HepG2 (cell line): ENCODE measurements around the gene MAP2K7. TPM values are rescaled to one million over a fixed set of nuclear protein-coding genes. Genes with fewer than 3 reads are reported as not detected.

Experiments used
- ATAC-seq: fragments of 200-7000 bp; cut with Tn5 transposase; 3 replicates; pipeline ENCODE4 v1.9.1; 2020; ENCODE audit warnings: mild to moderate bottlenecking, moderate library complexity
- BruUV-seq: library from RNA; stranded (reverse); fragments of 400-500 nt; replicated peaks from 2 replicates; lab custom pipeline; 2021; lab: Mats Ljungman, UMichigan
- CTCF ChIA-PET: fragments of 300-600 bp; formaldehyde crosslinking; extraction: SDS; loops from one replicate; lab custom pipeline; 2021; ENCODE audit warnings: low total read pairs, inconsistent platforms, low intra/inter-chr PET ratio; lab: Yijun Ruan, JAX
- POLR2A ChIA-PET: fragments of 350-600 bp; sonication (Branson Sonifier 250); formaldehyde crosslinking; loops from one replicate; lab custom pipeline; 2020; ENCODE audit warnings: antibody characterized with exemption, inconsistent platforms; lab: Yijun Ruan, JAX
- DNase-seq: peaks from one replicate; pipeline ENCODE4 v3.0.0-alpha.2; 2015; ENCODE audit warnings: low spot score
- FAIRE-seq: peaks from 3 replicates; lab custom pipeline; 2011; peaks lifted over from hg19 to GRCh38; lab: Jason Lieb, UNC
- H2AFZ ChIP-seq: one replicate; pipeline ENCODE4 v1.6.1; 2011; ENCODE audit warnings: low read length, inconsistent platforms
- H3K27ac ChIP-seq: fragments of 300-600 bp; 3 replicates; pipeline ENCODE4 v1.8.0; 2011; ENCODE audit warnings: mixed run types, mild to moderate bottlenecking, mixed read lengths, low read length, inconsistent platforms; ENCODE audit not compliant: insufficient read depth; ENCODE audit errors: extremely low read length
- H3K27me3 ChIP-seq, 2 experiments: fragments of 200-600 bp in 1 of 2; 2 replicates in 1 of 2; 3 replicates in 1 of 2; pipeline versions ENCODE4 v1.6.0 to v1.8.0; 2011; ENCODE audit warnings: low read length in 2 of 2, mild to moderate bottlenecking in 2 of 2, moderate library complexity in 2 of 2, inconsistent platforms in 1 of 2; ENCODE audit not compliant: insufficient read depth in 2 of 2, control insufficient read depth in 1 of 2
- H3K36me3 ChIP-seq, 2 experiments: fragments of 200-600 bp in 1 of 2; replicated peaks in 1 of 2; 2 replicates in 1 of 2; 3 replicates in 1 of 2; pipeline versions ENCODE4 v1.5.1 to v1.8.0; 2011; ENCODE audit warnings: low read length in 2 of 2, inconsistent platforms in 1 of 2; ENCODE audit not compliant: insufficient read depth in 2 of 2, control insufficient read depth in 1 of 2
- H3K4me1 ChIP-seq: 2 replicates; pipeline ENCODE4 v1.5.1; 2012; ENCODE audit warnings: low read length, inconsistent platforms; ENCODE audit not compliant: insufficient read depth
- H3K4me2 ChIP-seq: 2 replicates; pipeline ENCODE4 v1.6.0; 2011; ENCODE audit warnings: low read depth, low read length, inconsistent platforms
- H3K4me3 ChIP-seq, 3 experiments: fragments of 200-600 bp in 1 of 3; sonication (generic), shearing (Covaris generic) in 1 of 3; replicated peaks in 1 of 3; 2 replicates each; pipeline ENCODE4 v1.5.1; 2011 to 2016; ENCODE audit warnings: low read length in 3 of 3, inconsistent platforms in 2 of 3, low read depth in 2 of 3, mild to moderate bottlenecking in 2 of 3, control low read depth in 1 of 3, mixed read lengths in 1 of 3; ENCODE audit not compliant: insufficient read depth in 1 of 3
- H3K79me2 ChIP-seq: one replicate; pipeline ENCODE4 v1.6.1; 2011; ENCODE audit warnings: low read length, inconsistent platforms; ENCODE audit not compliant: insufficient read depth
- H3K9ac ChIP-seq: 2 replicates; pipeline ENCODE4 v1.6.0; 2011; ENCODE audit warnings: mild to moderate bottlenecking, low read depth, low read length, inconsistent platforms; ENCODE audit not compliant: insufficient read depth
- H3K9me3 ChIP-seq: 2 replicates; pipeline ENCODE4 v1.5.1; 2012; ENCODE audit warnings: mild to moderate bottlenecking, low read length
- H4K20me1 ChIP-seq: 2 replicates; pipeline ENCODE4 v1.6.0; 2011; ENCODE audit warnings: inconsistent platforms, mild to moderate bottlenecking, low read length, moderate library complexity; ENCODE audit not compliant: insufficient read depth
- EHMT2 ChIP-seq: fragments of 200-600 bp; sonication (generic); IDR thresholded peaks from 2 replicates; pipeline ENCODE4 v1.7.0; 2017; ENCODE audit warnings: antibody characterized with exemption, low read depth, low read length, borderline replicate concordance
- HNF4G ChIP-seq, 2 experiments: sonication (generic) in 1 of 2; formaldehyde crosslinking in 1 of 2; IDR thresholded peaks; 2 replicates each; pipeline versions ENCODE4 v1.4.0 to v1.6.1; 2011 to 2020; ENCODE audit warnings: borderline replicate concordance in 2 of 2, low read depth in 2 of 2, mild to moderate bottlenecking in 2 of 2, low read length in 1 of 2, missing genetic modification reagents in 1 of 2, moderate library complexity in 1 of 2
- HNRNPUL1 ChIP-seq: fragments of 200-400 bp; formaldehyde crosslinking; IDR thresholded peaks from 2 replicates; pipeline ENCODE4 v1.6.1; 2017; ENCODE audit warnings: low read depth, mild to moderate bottlenecking, low read length, moderate library complexity
- KLF16 ChIP-seq, 2 experiments: sonication (generic) in 1 of 2; formaldehyde crosslinking in 1 of 2; IDR thresholded peaks; 2 replicates each; pipeline versions ENCODE4 v1.6.1 to v1.8.0; 2016 to 2023; ENCODE audit warnings: missing genetic modification reagents in 2 of 2, missing compliant biosample characterization in 1 of 2
- U2AF1 ChIP-seq: fragments of 200-400 bp; formaldehyde crosslinking; optimal IDR thresholded peaks from 2 replicates; pipeline ENCODE3; 2017; ENCODE audit warnings: mild to moderate bottlenecking, low read depth, low read length
- ZMYM3 ChIP-seq: sonication (generic); formaldehyde crosslinking; IDR thresholded peaks from 2 replicates; pipeline ENCODE4 v1.5.1; 2020; ENCODE audit warnings: mild to moderate bottlenecking, missing genetic modification reagents
- ZNF253 ChIP-seq: sonication (generic); formaldehyde crosslinking; IDR thresholded peaks from 2 replicates; pipeline ENCODE4 v1.8.0; 2022; ENCODE audit warnings: mild to moderate bottlenecking, missing genetic modification reagents, borderline replicate concordance
- ZNF367 ChIP-seq: sonication (generic); formaldehyde crosslinking; IDR thresholded peaks from 2 replicates; pipeline ENCODE4 v1.4.0; 2020; ENCODE audit warnings: missing genetic modification reagents, borderline replicate concordance
- ZNF441 ChIP-seq: sonication (generic); formaldehyde crosslinking; IDR thresholded peaks from 2 replicates; pipeline ENCODE4 v1.7.0; 2021; ENCODE audit warnings: missing genetic modification reagents, borderline replicate concordance
- ZNF547 ChIP-seq: sonication (generic); formaldehyde crosslinking; IDR thresholded peaks from 2 replicates; pipeline ENCODE4 v1.5.1; 2020; ENCODE audit warnings: mild to moderate bottlenecking, missing genetic modification reagents
- ZSCAN22 ChIP-seq: sonication (generic); formaldehyde crosslinking; IDR thresholded peaks from 2 replicates; pipeline ENCODE4 v1.4.0; 2020; ENCODE audit warnings: mild to moderate bottlenecking, missing genetic modification reagents
- ZSCAN29 ChIP-seq: sonication (generic); formaldehyde crosslinking; conservative IDR thresholded peaks from 2 replicates; pipeline ENCODE4 v1.4.0; 2020; ENCODE audit warnings: mild to moderate bottlenecking, missing genetic modification reagents
- ZSCAN30 ChIP-seq: sonication (generic); formaldehyde crosslinking; IDR thresholded peaks from 2 replicates; pipeline ENCODE4 v1.5.0; 2020; ENCODE audit warnings: mild to moderate bottlenecking, missing genetic modification reagents
- WGBS: methylation state at CpG from one replicate; pipeline ENCODE4 v1.1.6; 2017; ENCODE audit warnings: low lambda C conversion rate; 5-methylcytosine and 5-hydroxymethylcytosine counted together
- in situ Hi-C: cut with HindIII; loops from 2 replicates; pipeline ENCODE4 v1.10.0; 2017; ENCODE audit warnings: low pct_unique_long_range_greater_than_20kb; ENCODE audit not compliant: extremely low pct_ligation_motif_present
- intact Hi-C: fragments of 100-400 bp; cut with micrococcal nuclease; formaldehyde crosslinking; loops from one replicate; pipeline ENCODE4 v1.10.0; 2022; ENCODE audit not compliant: unreplicated experiment
- polyA plus RNA-seq, 8 experiments: library from polyadenylated mRNA; depleted of rRNA in 3 of 8; stranded (reverse) in 7 of 8; unstranded in 1 of 8; fragments of >200 nt; fragmentation: Illumina TruSeq in 4 of 8; extraction: Trizol in 4 of 8; gene quantifications; 2 replicates each; pipeline versions ENCODE4 v1.2.1 to v1.2.3, GENCODE V29; 2011 to 2016; ENCODE audit warnings: low read depth in 4 of 8, missing spikeins in 1 of 8, mixed read lengths in 1 of 8; ENCODE audit not compliant: insufficient read depth in 1 of 8
- total RNA-seq, 5 experiments: library from RNA; depleted of rRNA; stranded (reverse); fragments of >200 nt; fragmentation: Illumina TruSeq; extraction: Trizol; gene quantifications; 2 replicates each; pipeline ENCODE4 v1.2.3, GENCODE V29; 2016; ENCODE audit warnings: low read depth in 1 of 5
- TF ChIP-seq, protein P1 (sequence below): sonication (generic); formaldehyde crosslinking; IDR thresholded peaks from 2 replicates; pipeline ENCODE4 v1.9.0; 2021; ENCODE audit warnings: missing genetic modification reagents, mild to moderate bottlenecking, borderline replicate concordance
- TF ChIP-seq, protein P2 (sequence below): sonication (generic); formaldehyde crosslinking; IDR thresholded peaks from 2 replicates; pipeline ENCODE4 v1.5.0; 2020; ENCODE audit warnings: missing genetic modification reagents
- TF ChIP-seq, protein P3 (sequence below), 2 experiments: IDR thresholded peaks; 2 replicates each; pipeline ENCODE4 v1.6.1; 2011 to 2012; ENCODE audit warnings: low read length in 2 of 2, borderline replicate concordance in 1 of 2, low read depth in 1 of 2, mild to moderate bottlenecking in 1 of 2, moderate library complexity in 1 of 2

The MAP2K7 gene
- total and polyA plus RNA-seq, 2 of the 13 experiments (the other 11 are each of a cell fraction or from before 2014, with no cell fraction given), result 9.0 to 10.8 TPM

DNA sequence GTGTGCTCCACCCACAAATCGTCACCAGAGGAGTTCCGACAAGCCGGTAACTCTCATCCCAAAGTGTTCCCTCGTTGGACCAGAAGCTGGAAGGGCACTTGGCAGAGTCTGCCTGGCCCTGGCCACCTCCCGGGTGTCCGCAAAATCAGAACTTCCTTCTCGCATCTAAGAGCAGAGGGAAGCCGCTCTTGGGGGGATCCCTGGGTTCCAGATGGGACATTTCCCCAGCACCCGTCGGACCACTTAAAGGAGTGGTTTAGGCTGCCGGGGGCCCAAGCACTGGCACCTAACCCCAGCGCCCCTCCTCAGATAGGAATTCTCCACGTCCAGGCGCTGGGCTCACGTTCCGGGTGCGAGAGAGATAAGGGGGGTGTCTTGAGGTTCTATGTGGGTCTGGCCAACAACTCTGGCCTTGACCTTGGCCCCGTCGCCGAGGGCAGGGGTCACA lies 857 bp upstream of the MAP2K7 start:
- intact Hi-C loops (loop anchor here (1.0 to 2.0 kb wide), 2 partner anchors 32 to 50 kb away; no protein-coding TSS in a partner anchor), in situ Hi-C loops (no loop called here)
- CTCF ChIA-PET, result interaction anchor here (1.4 to 2.0 kb wide), 2 partner anchors 33 to 50 kb away, joined by 5 to 8 read pairs; no protein-coding TSS in a partner anchor
- peak overlapping the region; percentile 91 for H3K27ac ChIP-seq
- H2AFZ ChIP-seq, result no peak overlapping the region
- H3K36me3 ChIP-seq, result peaks cover 9 to 22% of the 10 kb centered on the region in 2 experiments; a peak in 3 of 5 replicates
- ATAC-seq (peak; percentile 9; the same call in 2 of the 3 replicates), FAIRE-seq (no peak), DNase-seq (no peak)
- TSS peak; percentile 89 for BruUV-seq
- peak overlapping the region; percentile 87 for H3K9ac ChIP-seq
- POLR2A ChIA-PET, result interaction anchor here (0.9 to 4.9 kb wide), 13 partner anchors 9 to 98 kb away, joined by 3 to 83 read pairs (median 5); partner anchors contain the start of genes LRRC8E, SNAPC2 and TIMM44
- H3K4me1 ChIP-seq, result peaks cover 45% of the 10 kb centered on the region
- 63% methylated on average over 3 of the region's 20 CpGs for WGBS
- peaks cover 29% of the 10 kb centered on the region for H3K79me2 ChIP-seq
- H3K4me3 ChIP-seq, result peak overlapping the region; percentile 53 to 77 (median 56)
- H4K20me1 ChIP-seq, result peaks cover 10% of the 10 kb centered on the region; the same call in 1 of the 2 replicates
- peak overlapping the region; percentile 95 for H3K4me2 ChIP-seq
- no peaks in the 10 kb centered on the region for H3K9me3 ChIP-seq
- H3K27me3 ChIP-seq, result no peaks in the 10 kb centered on the region; a peak in 1 of 5 replicates
- TF ChIP-seq ZNF253 (CRISPR knock-in tag), result no peak
- TF ChIP-seq HNF4G (IDR thresholded peaks at IDR 0.05; ENCODE audit: borderline replicate concordance, low read depth, low read length), result no peak
- 0 out of 2 replicates have a peak, but pooled peaks have one; percentile 61 for TF ChIP-seq HNF4G (CRISPR knock-in tag; IDR thresholded peaks at IDR 0.05; ENCODE audit: borderline replicate concordance, low read depth)
- TF ChIP-seq, protein P1, sequence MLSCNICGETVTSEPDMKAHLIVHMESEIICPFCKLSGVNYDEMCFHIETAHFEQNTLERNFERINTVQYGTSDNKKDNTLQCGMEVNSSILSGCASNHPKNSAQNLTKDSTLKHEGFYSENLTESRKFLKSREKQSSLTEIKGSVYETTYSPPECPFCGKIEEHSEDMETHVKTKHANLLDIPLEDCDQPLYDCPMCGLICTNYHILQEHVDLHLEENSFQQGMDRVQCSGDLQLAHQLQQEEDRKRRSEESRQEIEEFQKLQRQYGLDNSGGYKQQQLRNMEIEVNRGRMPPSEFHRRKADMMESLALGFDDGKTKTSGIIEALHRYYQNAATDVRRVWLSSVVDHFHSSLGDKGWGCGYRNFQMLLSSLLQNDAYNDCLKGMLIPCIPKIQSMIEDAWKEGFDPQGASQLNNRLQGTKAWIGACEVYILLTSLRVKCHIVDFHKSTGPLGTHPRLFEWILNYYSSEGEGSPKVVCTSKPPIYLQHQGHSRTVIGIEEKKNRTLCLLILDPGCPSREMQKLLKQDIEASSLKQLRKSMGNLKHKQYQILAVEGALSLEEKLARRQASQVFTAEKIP (CRISPR knock-in tag), result no peak
- no peak for TF ChIP-seq ZNF367 (CRISPR knock-in tag)
- TF ChIP-seq, protein P2, sequence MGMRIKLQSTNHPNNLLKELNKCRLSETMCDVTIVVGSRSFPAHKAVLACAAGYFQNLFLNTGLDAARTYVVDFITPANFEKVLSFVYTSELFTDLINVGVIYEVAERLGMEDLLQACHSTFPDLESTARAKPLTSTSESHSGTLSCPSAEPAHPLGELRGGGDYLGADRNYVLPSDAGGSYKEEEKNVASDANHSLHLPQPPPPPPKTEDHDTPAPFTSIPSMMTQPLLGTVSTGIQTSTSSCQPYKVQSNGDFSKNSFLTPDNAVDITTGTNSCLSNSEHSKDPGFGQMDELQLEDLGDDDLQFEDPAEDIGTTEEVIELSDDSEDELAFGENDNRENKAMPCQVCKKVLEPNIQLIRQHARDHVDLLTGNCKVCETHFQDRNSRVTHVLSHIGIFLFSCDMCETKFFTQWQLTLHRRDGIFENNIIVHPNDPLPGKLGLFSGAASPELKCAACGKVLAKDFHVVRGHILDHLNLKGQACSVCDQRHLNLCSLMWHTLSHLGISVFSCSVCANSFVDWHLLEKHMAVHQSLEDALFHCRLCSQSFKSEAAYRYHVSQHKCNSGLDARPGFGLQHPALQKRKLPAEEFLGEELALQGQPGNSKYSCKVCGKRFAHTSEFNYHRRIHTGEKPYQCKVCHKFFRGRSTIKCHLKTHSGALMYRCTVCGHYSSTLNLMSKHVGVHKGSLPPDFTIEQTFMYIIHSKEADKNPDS (CRISPR knock-in tag), result no peak
- TF ChIP-seq ZMYM3 (CRISPR knock-in tag), result no peak
- no peak for TF ChIP-seq U2AF1
- no peak for TF ChIP-seq ZSCAN29
- TF ChIP-seq EHMT2, result no peak
- no peak for TF ChIP-seq KLF16 (CRISPR knock-in tag; IDR thresholded peaks at IDR 0.05)
- TF ChIP-seq ZSCAN22 (CRISPR knock-in tag), result no peak
- TF ChIP-seq ZNF547 (CRISPR knock-in tag), result no peak
- no peak for TF ChIP-seq ZNF441 (CRISPR knock-in tag)
- TF ChIP-seq HNRNPUL1, result no peak
- TF ChIP-seq ZSCAN30 (CRISPR knock-in tag), result 0 out of 2 replicates have a peak, but pooled peaks have one; percentile 49
- TF ChIP-seq, protein P3, sequence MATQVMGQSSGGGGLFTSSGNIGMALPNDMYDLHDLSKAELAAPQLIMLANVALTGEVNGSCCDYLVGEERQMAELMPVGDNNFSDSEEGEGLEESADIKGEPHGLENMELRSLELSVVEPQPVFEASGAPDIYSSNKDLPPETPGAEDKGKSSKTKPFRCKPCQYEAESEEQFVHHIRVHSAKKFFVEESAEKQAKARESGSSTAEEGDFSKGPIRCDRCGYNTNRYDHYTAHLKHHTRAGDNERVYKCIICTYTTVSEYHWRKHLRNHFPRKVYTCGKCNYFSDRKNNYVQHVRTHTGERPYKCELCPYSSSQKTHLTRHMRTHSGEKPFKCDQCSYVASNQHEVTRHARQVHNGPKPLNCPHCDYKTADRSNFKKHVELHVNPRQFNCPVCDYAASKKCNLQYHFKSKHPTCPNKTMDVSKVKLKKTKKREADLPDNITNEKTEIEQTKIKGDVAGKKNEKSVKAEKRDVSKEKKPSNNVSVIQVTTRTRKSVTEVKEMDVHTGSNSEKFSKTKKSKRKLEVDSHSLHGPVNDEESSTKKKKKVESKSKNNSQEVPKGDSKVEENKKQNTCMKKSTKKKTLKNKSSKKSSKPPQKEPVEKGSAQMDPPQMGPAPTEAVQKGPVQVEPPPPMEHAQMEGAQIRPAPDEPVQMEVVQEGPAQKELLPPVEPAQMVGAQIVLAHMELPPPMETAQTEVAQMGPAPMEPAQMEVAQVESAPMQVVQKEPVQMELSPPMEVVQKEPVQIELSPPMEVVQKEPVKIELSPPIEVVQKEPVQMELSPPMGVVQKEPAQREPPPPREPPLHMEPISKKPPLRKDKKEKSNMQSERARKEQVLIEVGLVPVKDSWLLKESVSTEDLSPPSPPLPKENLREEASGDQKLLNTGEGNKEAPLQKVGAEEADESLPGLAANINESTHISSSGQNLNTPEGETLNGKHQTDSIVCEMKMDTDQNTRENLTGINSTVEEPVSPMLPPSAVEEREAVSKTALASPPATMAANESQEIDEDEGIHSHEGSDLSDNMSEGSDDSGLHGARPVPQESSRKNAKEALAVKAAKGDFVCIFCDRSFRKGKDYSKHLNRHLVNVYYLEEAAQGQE (IDR thresholded peaks at IDR 0.05; ENCODE audit: borderline replicate concordance in 1 of 2, low read depth in 1 of 2, low read length in 2 of 2), result no peak
